Measurements from ENCODE around the gene CAMK2D. TPM values are rescaled to one million over a fixed set of nuclear protein-coding genes. Genes with fewer than 3 reads are reported as not detected.

CAMK2D gene
- total RNA-seq, 1 experiment from 2014 or later, result 9.0 TPM

GRCh38 chr4:113524096-113524495 is 237.4 kb downstream of the CAMK2D start:
- no peak overlapping the region for H2AK5ac ChIP-seq (ENCODE audit: insufficient read length, low read length)
- H2BK12ac ChIP-seq (ENCODE audit: insufficient read length, low read depth, low read length), result no peak overlapping the region
- no peaks in the 10 kb centered on the region for H4K20me1 ChIP-seq (ENCODE audit: control insufficient read depth, insufficient read depth, insufficient read length)
- no peaks in the 10 kb centered on the region; the same call in 1 of the 2 replicates for H3K4me1 ChIP-seq (ENCODE audit: insufficient read depth, low read length)
- no peak overlapping the region for H2BK120ac ChIP-seq (ENCODE audit: low read depth, low read length, poor library complexity, severe bottlenecking)
- H3K4me1 Mint-ChIP-seq, result peaks cover 0 to 10% of the 10 kb centered on the region in 2 experiments; a peak in 2 of 4 replicates
- H3K4me2 ChIP-seq (ENCODE audit: insufficient read depth, insufficient read length, low read length), result no peak overlapping the region
- no peak overlapping the region for H3K4ac ChIP-seq (ENCODE audit: low read depth, low read length)
- H3K9me3 Mint-ChIP-seq, result no peaks in the 10 kb centered on the region
- H3K56ac ChIP-seq (ENCODE audit: insufficient read length, low read depth, low read length), result no peak overlapping the region
- no peak overlapping the region for H4K8ac ChIP-seq (replicated peaks; ENCODE audit: insufficient read length, low read depth, low read length)
- H3T11ph ChIP-seq (ENCODE audit: low read length), result no peak overlapping the region
- WGBS (ENCODE audit: extremely low coverage, insufficient read length, low lambda C conversion rate), result no CpG with 5 or more reads among the region's 1 CpG
- H3K14ac ChIP-seq (ENCODE audit: insufficient read depth, low read length), result no peak overlapping the region
- H3K9me3 ChIP-seq (ENCODE audit: control insufficient read depth, low read depth, low read length), result no peaks in the 10 kb centered on the region
- H4K91ac ChIP-seq (ENCODE audit: insufficient read length, low read depth, low read length), result no peak overlapping the region
- H3K9ac ChIP-seq (ENCODE audit: extremely low read depth, insufficient read length, low read length), result no peak overlapping the region
- no peak overlapping the region for H2BK15ac ChIP-seq (ENCODE audit: low read depth, low read length)
- no peaks in the 10 kb centered on the region for H3K36me3 Mint-ChIP-seq (ENCODE audit: insufficient read depth in 1 of 3, low read depth in 3 of 3)
- H2AFZ ChIP-seq (ENCODE audit: low read length), result no peak overlapping the region
- no peaks in the 10 kb centered on the region for H3K79me1 ChIP-seq (ENCODE audit: insufficient read depth, low read depth, low read length, poor library complexity, severe bottlenecking)
- no peak overlapping the region for H2BK20ac ChIP-seq (ENCODE audit: low read depth, low read length, poor library complexity, severe bottlenecking)
- no peaks in the 10 kb centered on the region for H3K23me2 ChIP-seq (ENCODE audit: insufficient read length, low read depth, low read length, poor library complexity, severe bottlenecking)
- H4K5ac ChIP-seq (ENCODE audit: insufficient read length, low read depth, low read length), result no peak overlapping the region
- no peak overlapping the region for H3K4me3 Mint-ChIP-seq
- DNase-seq, result no peak
- no peak for TF ChIP-seq CTCF (conservative IDR thresholded peaks at IDR 0.05)
- no peaks in the 10 kb centered on the region for H3K27me3 Mint-ChIP-seq (ENCODE audit: low read depth)
- no peaks in the 10 kb centered on the region for H3K79me2 ChIP-seq (ENCODE audit: insufficient read depth, low read length)
- no peak overlapping the region for H3K27ac ChIP-seq (ENCODE audit: insufficient read length, low read depth, low read length)
- H3K18ac ChIP-seq (ENCODE audit: insufficient read length, low read depth, low read length), result no peak overlapping the region
- H2BK5ac ChIP-seq (ENCODE audit: insufficient read length, low read length), result no peak overlapping the region
- H3K27ac Mint-ChIP-seq, result peak overlapping the region in 1 of 3 experiments; percentile 47; a peak in 1 of 7 replicates
- H3K23ac ChIP-seq (ENCODE audit: insufficient read length, low read depth, low read length), result no peak overlapping the region
- no peaks in the 10 kb centered on the region for H3K27me3 ChIP-seq (ENCODE audit: insufficient read depth, low read length)
